Measurements from ENCODE around the gene TCF7L2.

TCF7L2 gene

GRCh38 chr10:112949875-112950507 lies at the start of gene TCF7L2:
TCF7L2 (plus strand) TSS chr10:112950247; CDS start chr10:112950757, 510 bp downstream.
- peak; percentile 65 for DNase-seq

DNA sequence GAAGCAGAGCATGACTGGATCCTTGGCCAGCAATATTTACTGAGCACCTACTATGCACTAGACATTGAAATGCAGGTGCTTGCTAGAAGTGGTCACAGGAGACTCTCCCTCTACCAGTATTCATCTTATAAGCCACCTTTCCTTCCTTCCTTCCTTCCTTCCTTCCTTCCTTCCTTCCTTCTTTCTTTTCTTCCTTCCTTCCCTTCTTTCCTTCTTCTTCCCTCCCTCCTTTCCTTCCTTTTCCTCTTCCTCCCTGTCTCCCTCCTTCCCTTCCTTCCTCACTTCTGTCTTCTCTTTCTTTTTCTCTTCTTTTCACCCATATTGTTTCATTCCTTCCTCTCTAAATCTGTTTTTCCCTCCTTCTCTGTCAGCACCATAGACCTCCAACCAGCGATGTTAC lies 47.3 kb upstream of the TCF7L2 start:
- DNase-seq: no peak

GRCh38 chr10:112904000-112904399 lies 46.0 kb upstream of the TCF7L2 start:
- DNase-seq: no peak

GRCh38 chr10:112906945-112907344 lies 43.1 kb upstream of the TCF7L2 start:
- DNase-seq: no peak

DNA sequence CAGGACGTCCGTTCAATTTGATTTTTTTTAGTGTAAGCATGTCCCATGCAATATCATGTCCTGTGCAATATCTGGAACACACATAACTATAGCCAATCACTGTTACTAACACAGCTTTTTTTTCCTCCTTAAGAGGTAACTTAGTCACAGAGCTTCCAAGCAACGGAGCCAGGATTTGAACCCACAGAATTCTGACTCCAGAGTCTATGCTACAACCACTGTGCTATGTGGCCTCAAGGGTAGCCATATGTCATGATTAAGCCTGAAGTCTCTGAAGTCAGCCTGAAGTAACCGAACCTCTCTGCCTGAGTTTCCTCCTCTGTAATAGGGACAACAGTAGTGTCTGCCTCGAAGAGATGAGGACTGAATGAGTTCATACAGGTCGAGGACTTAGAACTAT lies 42.2 kb upstream of the TCF7L2 start:
- DNase-seq: no peak

GRCh38 chr10:112911206-112911605 lies 38.8 kb upstream of the TCF7L2 start:
- no peak for DNase-seq

GRCh38 chr10:112912410-112912928 lies 37.6 kb upstream of the TCF7L2 start:
- DNase-seq: no peak

GRCh38 chr10:112913255-112913654 lies 36.8 kb upstream of the TCF7L2 start:
- DNase-seq: no peak

DNA sequence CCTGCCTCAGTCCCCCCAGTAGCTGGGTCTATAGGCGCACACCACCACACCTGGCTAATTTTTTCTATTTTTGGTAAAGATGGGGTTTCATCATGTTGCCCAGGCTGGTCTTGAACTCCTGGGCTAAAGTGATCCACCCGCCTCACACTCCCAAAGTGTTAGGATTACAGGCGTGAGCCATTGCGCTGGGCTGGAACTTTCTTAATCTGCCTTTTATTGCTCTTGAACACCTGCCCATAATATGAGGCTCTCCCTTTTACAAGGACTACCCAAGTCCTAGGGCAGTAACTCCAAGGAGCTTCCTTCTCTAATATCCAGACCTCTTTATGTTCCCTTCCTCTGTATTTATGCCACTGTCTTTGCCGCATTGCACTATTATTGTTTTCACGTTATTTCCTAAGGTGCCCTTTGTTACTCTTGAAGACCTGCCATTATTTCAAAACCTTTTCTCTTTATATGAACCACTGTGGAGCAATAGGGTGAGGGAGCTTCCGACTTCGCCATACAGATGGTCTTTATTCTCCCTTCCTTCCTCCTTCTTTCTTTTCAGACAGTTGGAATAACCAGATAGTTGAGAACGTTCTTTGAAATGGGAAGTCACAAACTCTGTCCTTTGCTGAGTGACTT lies 36.3 kb upstream of the TCF7L2 start:
- no peak for DNase-seq

DNA sequence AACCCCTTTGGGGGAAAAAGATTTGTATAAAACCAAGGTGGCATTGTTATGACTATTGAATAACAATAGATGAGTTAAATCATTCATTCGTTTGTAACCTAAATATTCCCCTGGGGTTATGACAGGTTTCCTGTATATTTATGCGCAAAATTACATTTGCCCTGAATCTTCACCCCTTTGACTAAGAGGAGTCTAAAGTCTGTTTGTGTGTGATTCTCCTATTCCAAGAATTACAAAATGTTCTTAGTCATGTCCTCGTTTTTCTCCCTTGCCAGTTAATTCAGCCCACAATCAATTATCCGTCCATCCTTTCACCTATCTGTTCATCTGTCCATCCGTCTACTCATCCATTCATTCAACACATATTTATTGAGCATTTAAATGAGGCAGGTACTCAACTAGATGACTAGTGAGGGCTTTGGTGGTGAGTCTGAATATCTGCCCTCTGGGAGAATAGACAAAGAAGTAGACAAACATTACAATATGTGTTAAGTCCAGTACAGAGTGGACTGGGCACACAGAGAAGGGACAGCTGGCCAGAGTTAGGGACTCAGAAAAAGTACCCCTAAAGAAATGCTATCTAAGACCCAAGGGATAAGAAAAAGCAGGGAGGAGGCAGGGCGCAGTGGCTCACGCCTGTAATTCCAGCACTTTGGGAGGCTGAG lies 35.6 kb upstream of the TCF7L2 start:
- no peak for DNase-seq

- DNase-seq: no peak
Measured at GRCh38 chr10:112915590-112916572, 34.2 kb upstream of the TCF7L2 start.

DNA sequence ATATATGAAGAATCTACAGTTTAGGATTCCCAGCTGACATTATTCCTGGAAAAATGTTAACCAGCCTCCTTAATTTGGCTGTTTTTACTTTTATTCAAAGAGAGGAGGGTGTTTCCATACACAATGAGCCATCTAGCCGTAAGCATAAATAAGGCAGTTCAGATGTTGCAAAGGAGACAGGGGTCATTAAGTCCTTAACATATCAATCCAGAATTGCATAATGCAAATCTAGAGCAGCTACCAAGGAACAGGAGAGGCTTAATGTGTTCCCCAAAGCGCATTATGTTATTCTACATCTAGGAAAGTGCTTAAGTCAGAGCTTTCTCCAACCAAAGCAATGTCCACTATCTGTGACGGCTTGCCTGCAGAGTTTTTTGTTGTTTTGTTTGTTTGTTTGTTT lies 32.4 kb upstream of the TCF7L2 start:
- peak; percentile 43 for DNase-seq

- no peak for DNase-seq
Measured at GRCh38 chr10:112918771-112919170, 31.3 kb upstream of the TCF7L2 start.

GRCh38 chr10:112919721-112920120 lies 30.3 kb upstream of the TCF7L2 start:
- DNase-seq: no peak

GRCh38 chr10:112926906-112927688 lies 22.9 kb upstream of the TCF7L2 start:
- no peak for DNase-seq

GRCh38 chr10:112927980-112928379 lies 22.1 kb upstream of the TCF7L2 start:
- DNase-seq: no peak

GRCh38 chr10:112932658-112933057 lies 17.4 kb upstream of the TCF7L2 start:
- DNase-seq: no peak

GRCh38 chr10:112934193-112934592 lies 15.9 kb upstream of the TCF7L2 start:
- no peak for DNase-seq

DNA sequence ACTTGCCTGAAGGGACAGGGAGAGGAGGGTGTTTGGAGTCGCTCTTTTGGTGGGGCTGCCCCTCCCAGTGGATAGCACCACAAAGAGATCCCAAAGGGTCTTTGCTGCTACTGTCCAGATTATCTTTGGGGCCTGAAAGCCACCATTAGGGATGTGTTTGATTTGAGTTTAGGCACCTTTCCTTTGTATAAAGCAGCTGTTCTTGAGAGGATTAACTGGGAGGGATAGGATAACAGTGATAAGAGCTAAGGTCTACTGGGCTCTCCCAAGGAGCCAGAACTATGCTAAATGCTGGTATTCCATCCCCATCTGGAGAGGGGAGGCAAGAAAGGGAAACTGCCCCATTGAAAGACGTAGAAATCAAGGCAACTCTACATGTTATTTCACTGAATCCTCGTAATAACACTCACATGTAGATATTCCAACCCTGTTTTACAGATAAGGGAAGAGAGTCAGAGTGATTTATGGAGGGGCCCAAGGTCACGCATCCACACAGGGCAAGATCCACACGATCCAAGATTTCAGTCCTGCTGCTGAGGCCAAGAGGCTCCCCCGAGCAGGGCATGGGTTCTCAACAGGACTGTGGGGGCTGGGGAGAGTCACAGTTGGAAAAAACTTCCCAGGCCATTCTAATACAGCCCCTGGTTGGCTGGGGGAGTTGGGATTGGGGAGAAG lies 11.1 kb upstream of the TCF7L2 start:
- no peak for DNase-seq

GRCh38 chr10:112945811-112946210 lies 4.2 kb upstream of the TCF7L2 start:
- DNase-seq: no peak

GRCh38 chr10:112946649-112947048 lies 3.4 kb upstream of the TCF7L2 start:
- DNase-seq: no peak
